Kidney (tissue), 14 donors: ENCODE data around the gene MGP. TPM values are rescaled to one million over a fixed set of nuclear protein-coding genes. Genes with fewer than 3 reads are reported as not detected.

Source experiments
- DNase-seq, 5 donors: peaks; one replicate each; pipeline ENCODE4 v3.0.0-alpha.2; 2013 to 2020
- FAIRE-seq: peaks from 2 replicates; lab custom pipeline; 2012; peaks lifted over from hg19 to GRCh38; lab: Jason Lieb, UNC
- H3K27ac ChIP-seq, 2 donors: one replicate each; pipeline ENCODE4 v1.7.0; 2013; ENCODE audit warnings: low read depth in 2 of 2, low read length in 2 of 2, inconsistent platforms in 1 of 2
- H3K27me3 ChIP-seq: one replicate; pipeline ENCODE4 v1.7.1; 2013; ENCODE audit warnings: low read length, inconsistent platforms; ENCODE audit not compliant: control insufficient read depth, insufficient read depth
- H3K36me3 ChIP-seq, 3 donors: one replicate each; pipeline versions ENCODE4 v1.7.0 to v1.7.1; 2013; ENCODE audit warnings: low read length in 3 of 3, control low read depth in 1 of 3, inconsistent platforms in 1 of 3; ENCODE audit not compliant: insufficient read depth in 3 of 3, control insufficient read depth in 2 of 3
- H3K4me1 ChIP-seq, 3 donors: one replicate each; pipeline versions ENCODE4 v1.7.0 to v1.7.1; 2013; ENCODE audit warnings: low read length in 3 of 3, inconsistent platforms in 1 of 3, low read depth in 1 of 3; ENCODE audit not compliant: control insufficient read depth in 2 of 3, insufficient read depth in 2 of 3
- H3K4me3 ChIP-seq, 3 donors: one replicate each; pipeline versions ENCODE4 v1.7.0 to v1.8.1; 2013; ENCODE audit warnings: low read length in 3 of 3, control low read depth in 1 of 3, inconsistent platforms in 1 of 3
- H3K9ac ChIP-seq, 3 donors: one replicate each; pipeline versions ENCODE4 v1.7.0 to v1.7.1; 2013; ENCODE audit warnings: low read length in 3 of 3, control low read depth in 1 of 3, inconsistent platforms in 1 of 3
- H3K9me3 ChIP-seq, 3 donors: one replicate each; pipeline versions ENCODE4 v1.7.0 to v1.7.1; 2013; ENCODE audit warnings: low read length in 3 of 3, control low read depth in 1 of 3, inconsistent platforms in 1 of 3; ENCODE audit not compliant: control insufficient read depth in 2 of 3, insufficient read depth in 1 of 3
- intact Hi-C: fragments of 100-400 bp; cut with DNase I; formaldehyde crosslinking; loops from one replicate; pipeline ENCODE4 v1.11.1; 2022
- polyA plus RNA-seq: library from polyadenylated mRNA; stranded (reverse); fragments of 350-450 nt; fragmentation: Illumina TruSeq; extraction: RNeasy Lipid Tissue Mini Kit (QIAGEN cat#74804); gene quantifications from one replicate; pipeline ENCODE4 v1.2.3, GENCODE V29; 2014; ENCODE audit warnings: low read depth, low replicate concordance; ENCODE audit not compliant: insufficient read depth
- total RNA-seq: library from RNA; stranded (reverse); fragmentation: NEBNext Ultra II Directional; extraction: Animal tissue kit (Norgen Biotek cat#: 25700); gene quantifications from one replicate; pipeline ENCODE4 v1.2.1, GENCODE V29; 2021
- TF ChIP-seq, protein P1 (sequence below): IDR thresholded peaks from 3 replicates; pipeline ENCODE4 v1.5.1; 2012; ENCODE audit warnings: mild to moderate bottlenecking, moderate library complexity, borderline replicate concordance; ENCODE audit not compliant: insufficient read depth; ENCODE audit errors: extremely low read depth
- donor health status: control.
- donor health status: control.
- donor health status: control.
- donor health status: control.
- donor health status: control.
- donor health status: DM: yes; HTN: yes; CAD: no.
- donor health status: Normal renal cell carcinoma (clear cell type).

MGP gene
- total and polyA plus RNA-seq, 2 donors from 2014 or later, result 745 to 811 TPM

DNA sequence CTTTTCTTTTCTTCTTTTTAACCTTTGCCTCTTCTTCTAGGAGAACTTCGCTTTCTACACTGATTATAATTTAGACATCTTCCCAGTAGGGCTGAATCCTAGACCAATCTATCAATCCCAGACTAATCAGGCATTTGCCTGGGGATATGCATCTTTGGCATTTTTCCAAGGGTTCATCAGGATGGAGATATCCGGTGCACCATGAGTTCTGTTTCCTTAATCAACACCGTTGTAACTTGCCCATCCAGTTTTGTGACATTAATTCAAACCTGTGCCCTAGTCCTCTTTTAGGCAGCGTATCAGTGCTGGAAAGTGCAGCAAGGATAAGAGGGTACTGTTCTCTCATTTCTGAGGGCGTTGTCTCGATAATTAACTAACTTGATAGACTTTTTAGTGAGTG is 617 bp upstream of the MGP start:
- DNase-seq, result no peak
- Histone ChIP-seq H3K9me3 (no peaks in the 10 kb centered on the region), H3K27ac (peak overlapping the region; percentile 74 to 88), H3K4me3 (peak overlapping the region in 2 of 3 donors; percentile 67 to 88), H3K4me1 (peaks cover 0 to 11% (median 0%) of the 10 kb centered on the region in 3 donors), H3K27me3 (no peaks in the 10 kb centered on the region), H3K36me3 (no peaks in the 10 kb centered on the region), H3K9ac (no peak overlapping the region)
- intact Hi-C loops, result no loop called here
- FAIRE-seq, result no peak
- TF ChIP-seq, protein P1, sequence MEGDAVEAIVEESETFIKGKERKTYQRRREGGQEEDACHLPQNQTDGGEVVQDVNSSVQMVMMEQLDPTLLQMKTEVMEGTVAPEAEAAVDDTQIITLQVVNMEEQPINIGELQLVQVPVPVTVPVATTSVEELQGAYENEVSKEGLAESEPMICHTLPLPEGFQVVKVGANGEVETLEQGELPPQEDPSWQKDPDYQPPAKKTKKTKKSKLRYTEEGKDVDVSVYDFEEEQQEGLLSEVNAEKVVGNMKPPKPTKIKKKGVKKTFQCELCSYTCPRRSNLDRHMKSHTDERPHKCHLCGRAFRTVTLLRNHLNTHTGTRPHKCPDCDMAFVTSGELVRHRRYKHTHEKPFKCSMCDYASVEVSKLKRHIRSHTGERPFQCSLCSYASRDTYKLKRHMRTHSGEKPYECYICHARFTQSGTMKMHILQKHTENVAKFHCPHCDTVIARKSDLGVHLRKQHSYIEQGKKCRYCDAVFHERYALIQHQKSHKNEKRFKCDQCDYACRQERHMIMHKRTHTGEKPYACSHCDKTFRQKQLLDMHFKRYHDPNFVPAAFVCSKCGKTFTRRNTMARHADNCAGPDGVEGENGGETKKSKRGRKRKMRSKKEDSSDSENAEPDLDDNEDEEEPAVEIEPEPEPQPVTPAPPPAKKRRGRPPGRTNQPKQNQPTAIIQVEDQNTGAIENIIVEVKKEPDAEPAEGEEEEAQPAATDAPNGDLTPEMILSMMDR, result no peak

DNA sequence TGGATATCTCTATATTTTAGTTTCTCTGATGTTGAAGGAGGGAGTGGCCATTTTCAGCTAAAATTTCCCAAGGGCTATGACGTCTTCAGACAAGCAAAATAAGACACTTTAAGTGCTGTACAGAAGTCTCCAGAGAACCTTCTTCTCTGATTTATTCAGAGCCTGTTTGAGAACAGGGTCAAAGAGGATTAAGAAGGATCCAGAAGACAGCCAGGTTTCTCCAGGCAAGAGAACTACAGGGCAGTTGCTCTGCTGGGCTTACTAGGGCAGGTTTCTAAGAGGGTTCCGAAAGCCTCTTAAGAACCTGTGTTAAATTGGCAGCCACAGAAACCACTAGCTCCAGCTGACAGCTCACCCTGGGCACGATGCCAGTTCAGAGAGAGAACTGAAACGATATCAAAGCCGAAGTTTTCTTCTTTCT is 1.2 kb downstream of the MGP start:
- H3K9ac ChIP-seq, result peak overlapping the region in 2 of 3 donors; percentile 67 to 79
- H3K36me3 ChIP-seq, result no peaks in the 10 kb centered on the region
- DNase-seq (peak in 4 of 5 donors; percentile 28 to 88 (median 70)), FAIRE-seq (no peak)
- no peaks in the 10 kb centered on the region for H3K9me3 ChIP-seq
- H3K4me1 ChIP-seq, result peaks cover 0 to 11% (median 0%) of the 10 kb centered on the region in 3 donors
- TF ChIP-seq, protein P1, result no peak
- H3K27me3 ChIP-seq, result no peaks in the 10 kb centered on the region
- H3K4me3 ChIP-seq, result peak overlapping the region in 2 of 3 donors; percentile 67 to 88
- peak overlapping the region; percentile 73 to 88 for H3K27ac ChIP-seq
- intact Hi-C loops, result no loop called here

DNA sequence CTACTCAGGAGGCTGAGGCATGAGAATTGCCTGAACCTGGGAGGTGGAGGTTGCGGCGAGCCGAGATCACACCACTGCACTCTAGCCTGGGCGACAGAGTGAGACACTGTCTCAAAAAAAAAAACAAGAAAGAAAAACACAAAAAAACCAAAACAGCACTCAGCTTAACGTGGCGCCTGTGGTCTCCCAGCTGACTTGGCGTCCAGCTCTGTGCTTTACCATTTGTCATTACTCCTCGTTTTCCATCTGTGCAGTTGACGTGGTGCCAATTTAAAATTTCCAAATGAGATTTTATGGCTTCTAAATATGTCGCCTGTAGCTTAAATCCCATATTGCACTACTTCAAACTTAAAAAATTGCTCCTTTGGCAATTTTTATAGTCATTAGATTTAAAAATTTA is 2.0 kb downstream of the MGP start:
- DNase-seq, result peak in 2 of 5 donors; percentile 53 to 76
- intact Hi-C loops, result no loop called here
- no peaks in the 10 kb centered on the region for H3K9me3 ChIP-seq

More for the DNA sequence above, 2.0 kb downstream of the MGP start:
- no peaks in the 10 kb centered on the region for H3K36me3 ChIP-seq
- TF ChIP-seq, protein P1, result no peak
- H3K27me3 ChIP-seq, result no peaks in the 10 kb centered on the region
- no peak overlapping the region for H3K9ac ChIP-seq
- H3K4me1 ChIP-seq, result peaks cover 0 to 11% (median 0%) of the 10 kb centered on the region in 3 donors
- peak overlapping the region; percentile 16 to 51 for H3K27ac ChIP-seq
- peak overlapping the region in 2 of 3 donors; percentile 23 to 40 for H3K4me3 ChIP-seq
- FAIRE-seq, result no peak
